GM18951 (cell line): ENCODE results near the gene SRSF8.

Source experiments
- POLR2A ChIP-seq: IDR thresholded peaks from 4 replicates; pipeline ENCODE4 v1.6.1; 2011; ENCODE audit warnings: mild to moderate bottlenecking; ENCODE audit not compliant: insufficient read length, insufficient read depth; ENCODE audit errors: extremely low read depth
- in situ Hi-C: fragments of 300-500 bp; cut with MboI; formaldehyde crosslinking; loops from one replicate; pipeline ENCODE4 v1.12.0; 2022; ENCODE audit warnings: low sequenced_read_pairs, mixed read lengths, inconsistent platforms; ENCODE audit not compliant: unreplicated experiment

Gene SRSF8

GRCh38 chr11:95111923-95112540, 45.3 kb downstream of the SRSF8 start:
- TF ChIP-seq POLR2A, result no peak
- in situ Hi-C loops, result no loop called here

- in situ Hi-C loops, result no loop called here
- TF ChIP-seq POLR2A, result no peak
These were observed 48.9 kb downstream of the SRSF8 start for GRCh38 chr11:95115597-95115996.

- TF ChIP-seq POLR2A, result no peak
- in situ Hi-C loops, result no loop called here
These were observed 52.8 kb downstream of the SRSF8 start for GRCh38 chr11:95119361-95120060.
